ENCODE data around the gene HERPUD2.

- no peak for TF ChIP-seq CTCF (IDR thresholded peaks at IDR 0.05)
- TF ChIP-seq POLR2A (IDR thresholded peaks at IDR 0.05), result no peak
Observed at GRCh38 chr7:35617041-35617440, 77.9 kb downstream of the HERPUD2 start.

All from Peyer's patch (tissue), 4 donors.